ENCODE data around the gene CMTM8. TPM values are rescaled to one million over a fixed set of nuclear protein-coding genes. Genes with fewer than 3 reads are reported as not detected.

Gene CMTM8
- total RNA-seq, 1 experiment from 2014 or later, result 28.5 TPM

DNA sequence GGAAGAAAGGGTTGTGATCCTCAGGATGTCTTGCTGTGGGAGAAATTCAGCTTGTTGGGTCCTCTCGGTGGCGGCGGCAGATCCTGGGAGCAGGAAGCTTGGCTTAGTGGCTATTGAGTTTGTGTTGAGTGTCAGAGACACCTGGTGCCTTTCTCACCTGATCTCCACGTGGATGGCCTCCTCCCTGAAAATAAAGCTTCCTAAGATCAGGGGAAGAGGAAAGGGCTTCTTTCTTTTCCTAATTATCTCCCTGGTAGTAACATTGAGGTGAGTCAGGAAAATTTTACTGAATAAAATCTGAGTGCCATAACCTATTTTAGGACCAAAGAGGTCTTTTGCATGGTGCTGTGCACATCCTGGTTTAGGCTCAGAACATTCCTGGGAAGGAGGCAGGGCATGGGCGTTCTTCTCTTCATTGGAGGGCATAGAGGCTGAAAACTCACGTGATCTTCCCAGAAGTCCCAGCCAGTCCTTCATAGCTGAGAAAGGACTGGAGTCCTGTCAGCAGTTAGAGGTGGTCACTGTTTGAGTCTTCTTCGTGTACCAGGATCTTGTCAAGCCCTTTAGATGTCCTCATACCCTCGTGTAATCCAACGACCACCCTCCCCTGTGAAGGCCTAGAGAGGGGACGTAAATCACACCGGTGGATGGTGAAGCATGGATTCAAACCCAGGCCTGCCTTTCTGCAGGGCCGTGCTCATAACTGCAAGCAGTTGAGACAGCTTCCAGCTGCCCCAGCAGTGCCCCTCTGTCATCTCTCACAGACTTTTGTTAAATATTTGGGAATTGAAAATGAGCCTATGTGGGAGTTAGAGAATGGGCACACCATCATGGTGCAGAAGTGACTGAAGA lies 1.1 kb downstream of the CMTM8 start:
- Mint-ChIP-seq H3K4me1 (ENCODE audit: low read depth, unreplicated experiment) (peaks cover 28% of the 10 kb centered on the region), H3K36me3 (ENCODE audit: insufficient read depth, unreplicated experiment) (peaks cover 24% of the 10 kb centered on the region), H3K9me3 (ENCODE audit: unreplicated experiment) (peaks cover 10% of the 10 kb centered on the region), H3K27ac (ENCODE audit: unreplicated experiment) (peak overlapping the region; percentile 75), H3K27me3 (ENCODE audit: insufficient read depth, unreplicated experiment) (no peaks in the 10 kb centered on the region), H3K4me3 (ENCODE audit: unreplicated experiment) (peak overlapping the region; percentile 97)
- Histone ChIP-seq H3K36me3 (ENCODE audit: control insufficient read depth, insufficient read depth, low read length) (no peaks in the 10 kb centered on the region), H3K4me3 (ENCODE audit: low read depth, low read length) (peak overlapping the region; percentile 87), H3K27me3 (replicated peaks; ENCODE audit: control insufficient read depth, insufficient read depth, low read length) (no peaks in the 10 kb centered on the region), H3K4me1 (peaks cover 14% of the 10 kb centered on the region), H3K9me3 (peaks cover 7% of the 10 kb centered on the region)
- peak; percentile 63 to 70 for DNase-seq
- TF ChIP-seq, protein P1, sequence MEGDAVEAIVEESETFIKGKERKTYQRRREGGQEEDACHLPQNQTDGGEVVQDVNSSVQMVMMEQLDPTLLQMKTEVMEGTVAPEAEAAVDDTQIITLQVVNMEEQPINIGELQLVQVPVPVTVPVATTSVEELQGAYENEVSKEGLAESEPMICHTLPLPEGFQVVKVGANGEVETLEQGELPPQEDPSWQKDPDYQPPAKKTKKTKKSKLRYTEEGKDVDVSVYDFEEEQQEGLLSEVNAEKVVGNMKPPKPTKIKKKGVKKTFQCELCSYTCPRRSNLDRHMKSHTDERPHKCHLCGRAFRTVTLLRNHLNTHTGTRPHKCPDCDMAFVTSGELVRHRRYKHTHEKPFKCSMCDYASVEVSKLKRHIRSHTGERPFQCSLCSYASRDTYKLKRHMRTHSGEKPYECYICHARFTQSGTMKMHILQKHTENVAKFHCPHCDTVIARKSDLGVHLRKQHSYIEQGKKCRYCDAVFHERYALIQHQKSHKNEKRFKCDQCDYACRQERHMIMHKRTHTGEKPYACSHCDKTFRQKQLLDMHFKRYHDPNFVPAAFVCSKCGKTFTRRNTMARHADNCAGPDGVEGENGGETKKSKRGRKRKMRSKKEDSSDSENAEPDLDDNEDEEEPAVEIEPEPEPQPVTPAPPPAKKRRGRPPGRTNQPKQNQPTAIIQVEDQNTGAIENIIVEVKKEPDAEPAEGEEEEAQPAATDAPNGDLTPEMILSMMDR (IDR thresholded peaks at IDR 0.05; ENCODE audit: insufficient read depth in 1 of 2, low read depth in 1 of 2, low read length in 1 of 2, severe bottlenecking in 1 of 2, unreplicated experiment in 1 of 2), result no peak
- BruUV-seq (replicated peaks), result TSS peak; percentile 34
- intact Hi-C loops (cut with micrococcal nuclease; ENCODE audit: unreplicated experiment), result loop anchor here (1.0 to 5.0 kb wide), 3 partner anchors 43 to 101 kb away; no protein-coding TSS in a partner anchor
- ChIA-PET CTCF (interaction anchor here (0.9 to 2.6 kb wide), 9 partner anchors 14 to 71 kb away, joined by 3 to 15 read pairs (median 4); no protein-coding TSS in a partner anchor), POLR2A (interaction anchor here (0.8 to 1.2 kb wide), 2 partner anchors 53 to 221 kb away, joined by 3 to 5 read pairs; no protein-coding TSS in a partner anchor)

DNA sequence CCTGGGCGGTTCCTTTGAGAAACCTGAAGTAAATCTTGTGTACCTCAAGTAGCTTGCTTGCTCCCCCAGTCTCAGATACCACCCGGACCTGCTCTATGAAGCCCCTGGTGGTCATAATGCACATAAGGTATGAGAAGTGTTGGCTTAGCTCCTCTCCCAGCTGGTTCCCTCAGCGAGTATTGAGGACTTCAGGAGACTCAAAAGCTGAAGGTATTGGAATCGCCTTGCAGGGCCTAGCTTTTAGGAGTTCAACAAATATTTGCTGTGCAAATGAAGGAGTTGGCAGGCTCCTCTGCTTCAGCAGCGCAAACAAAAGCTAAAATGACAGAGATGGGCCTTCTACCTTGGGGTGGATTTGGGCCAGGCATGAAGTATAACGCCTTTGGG lies 1.7 kb downstream of the CMTM8 start:
- ChIA-PET POLR2A (interaction anchor here (1.2 kb wide), 1 partner anchor 54 kb away, joined by 5 read pairs; no protein-coding TSS in a partner anchor), CTCF (interaction anchor here (0.7 to 2.6 kb wide), 10 partner anchors 13 to 99 kb away, joined by 3 to 15 read pairs (median 4); no protein-coding TSS in a partner anchor)
- H3K4me3 ChIP-seq (ENCODE audit: low read depth, low read length), result peak overlapping the region; percentile 87
- H3K4me1 ChIP-seq, result peaks cover 14% of the 10 kb centered on the region
- TF ChIP-seq, protein P1 (IDR thresholded peaks at IDR 0.05; ENCODE audit: insufficient read depth in 1 of 2, low read depth in 1 of 2, low read length in 1 of 2, severe bottlenecking in 1 of 2, unreplicated experiment in 1 of 2), result peak; percentile 56 to 63
- Mint-ChIP-seq H3K27me3 (ENCODE audit: insufficient read depth, unreplicated experiment) (no peaks in the 10 kb centered on the region), H3K9me3 (ENCODE audit: unreplicated experiment) (peaks cover 10% of the 10 kb centered on the region), H3K4me3 (ENCODE audit: unreplicated experiment) (peak overlapping the region; percentile 97), H3K4me1 (ENCODE audit: low read depth, unreplicated experiment) (peaks cover 34% of the 10 kb centered on the region), H3K36me3 (ENCODE audit: insufficient read depth, unreplicated experiment) (peaks cover 24% of the 10 kb centered on the region), H3K27ac (ENCODE audit: unreplicated experiment) (peak overlapping the region; percentile 75)
- no peaks in the 10 kb centered on the region for H3K36me3 ChIP-seq (ENCODE audit: control insufficient read depth, insufficient read depth, low read length)
- no TSS peak for BruUV-seq (replicated peaks)
- H3K9me3 ChIP-seq, result peaks cover 7% of the 10 kb centered on the region
- peak; percentile 67 to 68 for DNase-seq
- intact Hi-C loops (cut with micrococcal nuclease; ENCODE audit: unreplicated experiment), result loop anchor here (1.0 kb wide), 1 partner anchor 62 kb away; no protein-coding TSS in a partner anchor
- no peaks in the 10 kb centered on the region for H3K27me3 ChIP-seq (replicated peaks; ENCODE audit: control insufficient read depth, insufficient read depth, low read length)

DNA sequence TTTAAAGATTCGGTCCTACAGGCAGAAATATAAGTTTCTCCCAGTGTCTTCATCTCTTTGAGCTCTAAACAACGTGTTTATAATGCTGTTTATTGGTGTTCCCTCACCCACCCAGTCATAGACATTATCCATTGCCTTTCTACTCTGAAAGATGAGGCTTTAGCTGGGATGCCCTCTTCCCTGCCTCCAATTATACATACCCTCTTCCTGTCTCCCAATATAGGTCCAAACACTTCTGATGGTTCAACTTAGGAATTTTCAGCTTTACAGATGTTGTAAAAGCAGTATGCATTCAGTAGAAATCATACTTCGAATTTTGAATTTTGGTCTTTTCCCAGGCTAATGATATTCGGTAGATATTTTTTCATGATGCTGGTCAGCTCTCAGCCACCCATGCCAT lies 2.6 kb downstream of the CMTM8 start:
- Histone ChIP-seq H3K36me3 (ENCODE audit: control insufficient read depth, insufficient read depth, low read length) (no peaks in the 10 kb centered on the region), H3K4me3 (ENCODE audit: low read depth, low read length) (no peak overlapping the region), H3K4me1 (peaks cover 14% of the 10 kb centered on the region), H3K27me3 (replicated peaks; ENCODE audit: control insufficient read depth, insufficient read depth, low read length) (no peaks in the 10 kb centered on the region), H3K9me3 (peaks cover 7% of the 10 kb centered on the region)
- CTCF ChIA-PET, result interaction anchor here (2.6 kb wide), 1 partner anchor 64 kb away, joined by 15 read pairs; no protein-coding TSS in a partner anchor
- H3K27ac Mint-ChIP-seq (ENCODE audit: unreplicated experiment), result no peak overlapping the region
- no TSS peak for BruUV-seq (replicated peaks)
- peak overlapping the region; percentile 47 for H3K4me3 Mint-ChIP-seq (ENCODE audit: unreplicated experiment)
- peaks cover 1% of the 10 kb centered on the region for H3K9me3 Mint-ChIP-seq (ENCODE audit: unreplicated experiment)
- TF ChIP-seq, protein P1 (IDR thresholded peaks at IDR 0.05; ENCODE audit: insufficient read depth in 1 of 2, low read depth in 1 of 2, low read length in 1 of 2, severe bottlenecking in 1 of 2, unreplicated experiment in 1 of 2), result no peak
- no peak for DNase-seq
- H3K4me1 Mint-ChIP-seq (ENCODE audit: low read depth, unreplicated experiment), result peaks cover 39% of the 10 kb centered on the region
- H3K27me3 Mint-ChIP-seq (ENCODE audit: insufficient read depth, unreplicated experiment), result no peaks in the 10 kb centered on the region
- H3K36me3 Mint-ChIP-seq (ENCODE audit: insufficient read depth, unreplicated experiment), result peaks cover 18% of the 10 kb centered on the region
- POLR2A ChIA-PET, result no interaction called here
- intact Hi-C loops (cut with micrococcal nuclease; ENCODE audit: unreplicated experiment), result no loop called here
